ENCODE data around the gene KRTAP10-1.

DNA sequence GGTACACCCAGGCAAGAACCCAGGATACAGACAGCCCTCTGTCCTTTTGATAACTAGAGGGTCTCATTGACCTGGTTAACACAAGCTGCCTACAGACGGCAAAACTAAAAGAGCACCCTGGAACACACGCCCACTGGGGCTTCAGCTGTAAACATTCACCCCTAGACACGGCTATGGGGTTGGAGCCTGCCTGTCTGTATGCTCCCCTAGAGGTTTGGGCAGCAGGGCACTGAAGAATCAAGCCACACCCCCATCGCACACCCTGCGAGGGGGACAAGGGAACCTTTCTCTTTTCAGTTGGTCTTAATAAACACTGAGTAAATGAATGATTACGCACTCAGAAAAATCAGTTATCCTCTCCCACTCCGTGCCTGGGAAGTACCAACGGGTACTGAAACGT is 49.2 kb downstream of the KRTAP10-1 start:
- TF ChIP-seq EZH2 (IDR thresholded peaks at IDR 0.05; ENCODE audit: insufficient read depth, poor library complexity, severe bottlenecking): no peak
- no peak for TF ChIP-seq EZH2phosphoT487 (IDR thresholded peaks at IDR 0.05; ENCODE audit: insufficient read depth, low read depth)
